GM04504 (cell line): Measurements from ENCODE around the gene SEPTIN10.
A peak's percentile ranks its signal among the peaks of the same experiment; 100 is the strongest.

ENCODE experiments used
- DNase-seq: peaks from one replicate; pipeline ENCODE4 v3.0.0-alpha.2; 2012; ENCODE audit warnings: low read depth

Gene SEPTIN10

DNA sequence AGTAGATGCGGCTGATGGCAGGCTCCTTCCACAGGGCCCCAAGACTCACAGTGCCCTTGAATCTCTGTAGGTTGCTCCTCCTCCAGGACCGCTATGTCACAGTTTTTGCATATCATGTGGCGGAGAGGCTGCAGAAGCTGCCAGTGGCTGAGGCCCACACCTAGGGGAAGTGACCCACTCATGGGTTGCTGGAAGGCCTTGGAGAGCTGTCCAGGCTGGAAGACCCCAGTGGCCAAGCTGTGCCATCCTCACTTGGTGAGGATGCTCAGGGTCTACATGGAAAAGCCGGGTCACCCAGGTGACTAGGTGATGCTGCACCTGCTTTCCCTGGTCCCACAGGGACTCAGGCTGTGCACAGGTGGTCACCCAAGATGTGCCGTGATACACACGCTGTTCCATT, 90.6 kb downstream of the SEPTIN10 start:
- DNase-seq: no peak

DNA sequence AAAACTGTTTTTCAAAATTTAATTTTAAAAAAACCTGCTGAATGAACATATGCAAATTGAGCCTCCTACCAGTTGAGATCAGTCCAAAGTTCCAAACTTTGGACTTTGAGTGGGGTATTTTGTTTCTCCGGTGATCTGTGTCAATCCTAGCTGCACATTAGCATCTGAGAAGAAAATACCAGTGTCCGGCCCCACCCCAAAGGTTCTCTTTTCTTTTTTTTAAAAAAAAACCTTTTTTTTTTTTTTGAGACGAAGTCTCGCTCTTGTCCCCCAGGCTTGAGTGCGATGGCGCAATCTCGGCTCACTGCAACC, 91.7 kb downstream of the SEPTIN10 start:
- no peak for DNase-seq

DNA sequence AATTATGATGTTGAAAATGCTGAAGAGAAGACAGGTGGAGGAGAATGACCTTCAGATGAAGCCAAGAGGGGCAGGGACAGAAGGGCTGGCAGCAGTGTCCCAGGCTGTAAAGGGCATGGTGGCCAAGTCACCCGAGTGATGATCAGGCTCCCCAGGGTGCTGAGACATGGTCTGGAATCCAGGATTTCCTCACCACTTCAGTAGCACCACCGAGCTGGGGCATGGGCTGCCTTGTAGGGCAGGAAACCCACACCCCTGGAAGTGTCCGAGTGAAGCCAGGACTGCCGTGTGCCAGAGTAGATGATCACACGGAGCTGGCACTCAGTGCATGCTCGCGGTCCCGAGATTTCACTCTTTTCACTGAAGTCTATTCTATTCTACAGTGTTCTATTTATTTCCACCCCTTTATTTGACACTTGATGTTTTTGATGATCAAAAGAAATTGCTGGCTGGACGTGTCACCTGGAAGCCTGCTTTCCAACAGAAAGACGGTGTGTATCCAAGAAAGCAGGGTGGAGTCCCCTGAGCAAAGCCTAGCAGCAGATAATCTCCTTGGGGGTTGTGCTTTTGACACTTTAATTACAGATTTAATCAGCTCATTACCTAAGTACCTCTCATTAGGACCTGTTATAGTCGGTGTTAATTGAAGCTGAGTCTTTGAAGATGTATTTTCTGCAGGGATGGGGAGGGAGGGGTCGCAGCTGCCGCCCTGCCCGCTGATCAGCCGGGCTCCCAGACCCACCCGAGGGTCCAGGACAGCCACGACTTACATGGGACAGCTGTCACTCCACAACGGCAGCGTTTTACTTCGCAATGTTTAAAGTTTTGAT, 92.3 kb downstream of the SEPTIN10 start:
- DNase-seq: no peak

DNA sequence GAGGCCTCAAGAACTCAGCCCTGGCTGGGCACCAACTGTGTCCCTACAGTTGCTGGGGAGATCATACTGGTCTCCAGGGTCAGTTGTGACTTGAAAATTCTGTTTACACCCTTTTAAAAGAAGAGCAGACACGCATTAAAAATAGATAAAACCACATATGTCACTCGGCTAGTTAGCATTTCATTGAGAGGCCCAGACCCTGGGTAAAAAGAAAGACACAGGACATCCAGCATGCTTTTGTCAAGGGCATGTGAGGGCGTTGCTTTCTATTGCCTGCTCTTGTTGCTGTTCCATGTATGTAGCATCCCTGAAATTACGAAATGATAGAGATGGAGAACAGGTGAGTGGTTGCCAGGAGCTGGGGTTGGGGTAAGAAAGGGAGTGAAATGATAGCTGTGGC, 94.3 kb downstream of the SEPTIN10 start:
- no peak for DNase-seq

DNA sequence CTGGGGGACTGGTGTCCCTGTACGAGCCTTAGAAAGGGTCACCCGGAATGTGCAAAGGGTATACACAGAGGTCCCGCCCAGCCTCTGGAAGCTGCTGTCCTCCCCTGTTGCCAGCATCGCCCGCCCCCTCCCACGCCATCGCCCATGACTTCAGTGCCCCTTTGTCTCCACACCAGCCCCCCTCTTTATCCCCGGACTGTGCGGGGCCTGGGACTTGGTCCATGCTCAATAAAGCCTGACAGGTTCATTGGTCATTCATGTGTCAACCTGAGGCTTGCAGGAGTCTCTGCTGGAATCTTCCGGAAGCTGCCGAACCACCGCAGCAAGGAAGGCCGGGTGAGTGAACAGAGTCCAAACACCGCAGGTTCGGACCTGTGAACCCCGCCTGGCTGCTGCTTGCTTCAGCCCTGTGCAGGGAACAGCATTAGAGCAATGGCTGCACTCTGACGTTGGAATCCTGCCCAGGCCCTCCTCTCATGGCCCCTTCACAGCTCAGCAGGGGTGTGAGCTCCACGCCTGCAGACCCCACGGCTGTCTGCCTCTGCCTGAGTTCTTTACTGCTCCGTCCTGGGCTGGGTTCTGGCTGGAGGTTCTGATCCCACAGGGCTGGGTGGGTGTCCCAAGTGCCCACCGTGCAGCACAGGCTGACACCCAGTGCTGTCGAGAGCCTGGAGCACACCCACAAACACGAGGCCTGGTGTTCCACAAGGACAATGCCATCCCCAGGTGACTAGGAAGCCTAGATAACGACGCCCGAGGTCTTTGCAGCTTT, 96.5 kb downstream of the SEPTIN10 start:
- DNase-seq: no peak

DNA sequence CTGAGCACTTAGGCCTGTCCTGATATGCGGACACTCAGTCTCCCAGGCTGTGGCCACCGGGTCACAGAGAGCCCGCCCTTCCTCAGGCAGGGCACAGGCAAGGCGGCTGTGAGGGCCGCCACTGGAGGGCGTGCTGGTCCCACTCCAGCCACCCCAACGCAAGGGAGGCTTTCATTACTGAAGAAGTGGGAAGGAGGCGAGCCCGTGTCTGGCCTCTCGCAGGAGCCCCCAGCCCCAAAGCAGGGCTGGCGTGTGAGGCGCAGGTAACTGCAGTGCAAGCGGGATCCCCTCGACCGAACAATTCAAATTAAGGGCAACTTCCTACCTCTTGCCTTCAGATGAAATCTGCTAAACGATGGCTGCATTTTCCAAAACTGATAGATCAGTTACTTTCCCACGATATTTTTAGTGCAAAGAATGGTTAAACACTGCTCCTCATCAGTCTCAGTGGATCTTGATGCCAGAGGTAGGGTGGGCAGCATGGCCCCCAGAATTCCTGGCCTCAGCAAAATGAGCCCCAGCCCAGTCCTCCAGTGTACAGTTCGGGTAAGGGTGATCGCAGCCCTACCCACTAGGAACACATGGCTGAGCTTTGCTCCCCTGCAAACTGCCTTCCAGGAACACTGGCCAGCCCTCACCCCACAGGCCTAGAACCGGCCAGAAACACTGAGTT, 97.2 kb downstream of the SEPTIN10 start:
- DNase-seq: no peak

DNA sequence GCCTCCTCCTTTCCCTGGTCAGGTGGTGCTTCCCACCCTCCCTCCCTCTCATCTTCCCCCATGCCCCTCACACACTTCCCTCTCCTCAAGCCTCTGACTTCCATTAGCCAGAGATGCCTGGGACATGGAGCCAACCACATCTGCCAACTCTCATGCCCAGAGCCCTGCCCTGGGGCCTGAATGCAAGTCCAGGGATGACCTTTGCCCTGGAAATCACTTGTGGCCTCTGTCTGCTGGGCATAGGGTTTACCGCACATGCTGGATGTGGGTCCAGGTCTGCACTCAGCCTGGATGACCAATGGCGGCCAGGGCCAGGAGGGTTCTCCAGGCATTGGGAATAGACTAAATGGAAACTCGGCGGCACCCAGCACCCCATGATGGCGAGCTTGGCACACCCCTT, 98.9 kb downstream of the SEPTIN10 start:
- DNase-seq: no peak

DNA sequence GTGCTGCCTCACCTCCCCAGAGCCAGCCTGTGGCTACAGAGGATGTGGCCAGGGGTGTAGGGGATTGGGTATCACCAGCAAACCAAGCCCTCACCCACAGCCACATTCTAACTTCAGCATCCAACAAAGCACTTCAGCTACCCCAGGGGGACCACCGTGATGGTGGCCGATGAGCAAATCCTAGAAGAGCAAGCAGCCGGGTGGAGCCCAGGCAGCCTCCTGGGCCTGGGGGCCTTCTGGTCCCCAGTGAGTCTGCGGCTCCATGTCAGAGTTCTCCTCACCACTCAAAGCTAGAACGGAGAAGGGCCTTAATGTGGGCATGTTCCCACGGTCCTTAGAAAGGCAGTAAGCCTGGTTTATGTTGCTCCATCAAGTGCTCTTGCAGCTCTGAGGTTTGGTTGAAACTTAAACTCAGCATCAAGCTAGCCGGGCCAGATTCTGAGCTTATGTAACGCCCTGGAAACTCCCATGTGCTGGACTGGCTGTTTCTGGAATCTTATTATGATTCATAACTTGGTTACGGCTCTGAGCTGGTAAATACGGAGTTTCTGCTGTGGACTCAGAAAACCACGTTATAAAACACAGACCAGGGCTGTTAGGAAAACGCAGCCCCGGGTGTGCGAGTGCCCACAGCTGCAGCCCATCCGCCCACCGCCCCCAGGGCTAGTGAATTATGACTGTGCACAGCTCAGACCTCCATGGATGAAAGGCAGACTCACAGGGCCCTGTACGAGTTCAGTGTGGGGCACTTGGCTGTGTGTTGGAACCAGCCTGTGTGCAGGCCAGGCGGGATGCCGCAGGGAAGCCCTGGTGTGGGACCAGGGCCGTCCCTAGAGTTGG, 99.8 kb downstream of the SEPTIN10 start:
- peak; percentile 91 for DNase-seq

DNA sequence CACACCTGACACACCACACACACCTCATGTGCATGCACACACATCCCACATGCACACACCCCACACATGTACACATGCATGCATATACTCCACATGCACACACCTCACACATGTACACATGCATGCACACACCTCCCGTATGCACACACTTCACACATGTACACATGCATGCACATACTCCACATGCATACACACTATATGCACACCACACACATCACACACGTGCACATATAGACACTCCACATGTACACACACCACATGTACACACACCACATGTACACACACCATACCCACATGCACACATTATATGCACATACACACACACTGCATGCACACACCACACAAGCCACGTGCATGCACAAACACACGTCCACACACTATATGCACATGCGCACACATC, 100.5 kb downstream of the SEPTIN10 start:
- no peak for DNase-seq

DNA sequence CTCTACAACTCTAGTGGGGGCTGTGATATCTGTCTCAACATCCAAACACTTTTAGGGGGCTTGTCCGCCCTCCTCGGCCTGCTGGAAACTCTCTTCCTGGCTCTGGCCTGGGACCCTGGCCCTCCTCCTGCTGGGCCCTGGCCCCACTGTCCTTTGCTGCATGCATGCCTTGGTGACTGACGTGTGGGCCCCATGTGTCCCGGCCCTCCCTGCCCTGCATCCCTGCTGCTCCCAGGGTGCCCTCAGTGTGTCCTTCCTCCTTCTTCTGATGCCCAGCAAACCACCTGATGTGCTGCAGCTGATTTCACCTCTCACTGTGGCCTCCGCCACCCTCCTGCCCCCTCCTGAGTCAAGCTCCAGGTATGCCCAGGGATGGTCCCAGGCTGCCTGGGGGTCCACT, 101.7 kb downstream of the SEPTIN10 start:
- no peak for DNase-seq

DNA sequence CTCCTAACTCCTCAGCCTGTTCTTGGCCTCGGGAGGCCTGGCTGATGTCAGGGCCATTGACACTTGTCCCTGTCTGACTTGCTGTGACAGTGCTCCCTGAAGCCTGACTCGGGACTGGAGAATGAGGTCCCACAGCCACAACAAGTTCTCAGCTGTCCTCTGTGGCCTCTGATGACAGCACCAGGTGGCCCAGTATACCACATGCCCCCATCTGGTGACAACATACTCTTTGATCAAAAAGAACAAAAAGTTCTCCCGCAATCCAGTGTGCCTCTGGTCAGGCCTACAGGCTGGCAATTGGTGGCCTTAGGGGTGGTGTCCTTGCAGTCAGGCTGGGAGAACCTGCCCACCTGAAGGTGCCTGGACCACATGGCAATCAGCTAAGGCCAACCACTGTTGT, 102.6 kb downstream of the SEPTIN10 start:
- no peak for DNase-seq

DNA sequence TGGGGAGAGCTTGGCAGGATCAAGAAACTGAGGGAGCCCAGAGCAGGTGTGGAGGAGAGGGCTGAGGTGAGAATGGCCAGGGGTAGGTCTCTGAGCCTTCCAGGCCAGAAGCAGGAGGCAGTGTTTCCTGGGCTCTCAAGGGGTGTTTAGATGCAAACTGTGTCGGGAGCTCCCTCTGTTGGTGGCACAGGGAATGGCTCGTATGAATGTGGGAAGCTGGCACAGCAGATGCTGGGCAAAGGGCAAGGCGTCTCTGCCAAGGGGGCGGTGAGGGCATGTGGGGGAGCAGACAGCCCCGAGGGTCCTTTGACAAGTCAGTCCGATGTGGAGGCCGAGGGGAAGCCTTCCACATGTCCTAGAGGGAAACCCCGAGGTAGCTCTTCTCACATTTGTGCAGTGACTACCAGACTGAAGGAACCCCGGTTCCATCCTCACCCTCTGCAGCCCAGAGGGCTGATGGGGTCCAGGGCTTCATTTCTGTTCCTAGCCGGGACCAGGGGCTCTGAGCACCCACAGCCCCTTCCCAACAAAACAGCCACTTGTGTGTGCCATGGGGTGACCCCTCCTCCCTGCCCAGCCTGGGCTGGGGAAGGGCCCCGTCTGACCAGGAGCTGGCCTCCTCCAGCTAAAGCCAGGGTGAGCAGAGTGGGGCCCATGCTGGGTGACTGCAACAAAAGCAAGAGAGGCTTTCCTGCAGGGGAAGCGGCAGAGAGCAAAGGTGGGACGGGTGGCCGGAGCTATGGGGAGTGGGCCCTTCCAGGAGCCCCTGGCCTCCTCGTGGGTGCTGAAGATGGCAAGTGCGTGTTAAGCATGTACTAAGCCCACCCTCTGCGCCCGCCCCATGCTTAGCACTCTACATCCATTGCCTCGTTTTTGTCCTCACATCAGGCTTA, 103.4 kb downstream of the SEPTIN10 start:
- peak; percentile 48 for DNase-seq

DNA sequence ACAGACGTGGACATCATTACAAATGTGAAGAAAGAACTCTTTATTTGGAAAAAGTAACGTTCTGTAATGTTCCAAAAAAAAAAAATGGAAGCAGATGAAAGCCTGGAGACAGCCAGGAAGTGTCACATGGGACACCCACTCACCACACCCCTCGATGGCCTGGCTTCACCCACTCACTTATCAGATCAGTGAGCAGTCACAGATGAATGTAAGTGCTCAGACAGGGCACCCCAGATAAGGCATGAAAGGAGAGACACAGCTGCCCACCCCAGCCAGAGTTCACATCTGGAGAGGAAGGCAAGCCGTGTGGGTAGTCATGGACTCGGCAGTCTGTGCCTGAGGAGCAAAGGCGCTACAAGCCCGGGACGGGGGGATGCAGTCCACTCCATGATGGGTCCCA, 105.2 kb downstream of the SEPTIN10 start:
- no peak for DNase-seq

DNA sequence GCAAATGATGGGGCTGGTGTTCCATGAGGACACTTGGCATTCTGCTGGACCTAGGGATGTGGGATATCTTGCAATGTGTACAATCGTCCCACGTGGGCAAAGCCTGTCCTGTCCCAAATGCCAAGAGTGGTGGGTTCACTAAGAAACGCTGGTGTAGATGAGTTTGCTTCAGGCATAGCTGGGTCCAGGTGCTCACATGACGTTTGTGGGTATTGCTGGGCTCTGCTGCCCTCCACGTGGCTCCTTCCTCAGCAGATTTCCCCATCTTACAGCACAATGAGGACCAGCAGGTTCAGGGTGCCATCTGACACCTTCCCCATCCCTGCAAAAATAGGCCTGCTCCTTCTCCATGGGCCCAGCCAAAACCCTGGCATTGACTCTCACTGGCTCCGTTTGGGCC, 105.9 kb downstream of the SEPTIN10 start:
- no peak for DNase-seq

DNA sequence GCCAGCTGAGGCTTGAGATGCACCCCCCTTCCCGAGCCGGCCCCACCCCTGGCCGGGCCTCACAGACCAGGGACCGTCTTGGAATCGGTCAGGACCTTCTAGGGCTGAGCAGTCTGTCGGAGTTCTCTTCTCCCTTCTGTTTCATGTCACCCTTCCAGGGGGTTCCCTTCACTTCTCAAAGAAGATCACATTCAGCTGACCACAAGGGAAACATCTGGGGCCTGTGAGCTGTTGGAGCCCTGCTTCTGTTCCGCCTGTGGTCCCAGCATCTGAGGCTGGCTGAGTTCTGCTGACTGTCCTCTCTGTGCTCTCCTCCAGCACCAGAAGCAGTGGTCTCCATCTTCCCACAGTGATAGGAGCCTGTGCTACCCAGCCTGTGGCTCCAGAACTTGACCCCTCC, 106.5 kb downstream of the SEPTIN10 start:
- DNase-seq: no peak

DNA sequence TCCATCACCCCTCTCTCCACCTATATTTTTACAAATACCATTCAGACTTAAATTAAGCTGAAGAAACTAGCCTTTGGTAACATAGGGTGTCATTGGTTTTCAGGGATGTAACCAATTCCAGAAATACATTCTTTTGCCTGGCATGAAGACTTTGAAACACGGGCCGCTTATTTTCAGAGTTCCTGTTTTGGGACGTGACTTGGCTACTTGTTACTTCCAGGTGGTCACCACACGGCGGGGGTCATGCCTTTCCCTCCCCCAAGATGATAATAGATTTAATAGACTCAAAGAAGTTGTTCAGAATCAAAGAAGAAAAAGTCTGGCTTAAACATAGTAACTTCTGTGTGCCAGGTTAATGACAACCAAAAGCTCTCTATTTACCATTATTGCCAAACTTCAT, 110.6 kb downstream of the SEPTIN10 start:
- DNase-seq: no peak

DNA sequence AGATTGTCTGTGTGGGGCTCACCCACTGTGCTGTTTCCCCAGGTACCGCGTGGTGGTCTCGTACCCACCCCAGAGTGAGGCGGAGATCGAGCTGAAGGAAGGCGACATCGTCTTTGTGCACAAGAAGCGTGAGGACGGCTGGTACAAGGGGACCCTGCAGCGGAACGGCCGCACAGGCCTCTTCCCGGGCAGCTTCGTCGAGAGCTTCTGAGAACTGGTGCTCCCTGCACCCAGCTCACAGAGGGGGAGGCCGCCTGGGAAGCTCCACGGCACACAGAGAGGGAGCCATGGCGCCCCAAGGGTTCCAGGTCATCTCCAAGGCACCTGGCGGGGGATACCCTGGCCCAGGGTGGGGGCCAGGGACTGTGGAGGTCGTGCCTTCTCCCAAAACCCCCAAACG, 112.3 kb downstream of the SEPTIN10 start:
- DNase-seq: no peak

DNA sequence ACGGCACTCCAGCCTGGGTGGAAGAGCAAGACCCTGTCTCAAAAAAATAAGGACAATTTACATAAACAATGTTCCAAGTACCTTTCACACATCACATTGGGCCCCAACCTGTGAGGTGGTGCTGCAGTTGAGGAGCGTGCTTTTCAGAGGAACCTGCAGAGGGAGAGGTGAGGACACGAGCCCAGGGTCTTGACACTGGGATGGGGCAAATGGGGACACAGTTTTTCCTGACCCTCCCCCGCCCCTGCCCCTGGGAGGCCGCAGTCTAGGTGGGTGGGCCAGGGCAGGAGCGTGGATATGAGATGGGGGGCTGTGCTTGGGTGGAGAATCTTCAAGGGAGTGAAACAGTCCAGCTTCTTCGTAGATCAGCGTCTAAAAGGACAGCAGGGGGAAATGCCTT, 112.9 kb downstream of the SEPTIN10 start:
- DNase-seq: no peak

DNA sequence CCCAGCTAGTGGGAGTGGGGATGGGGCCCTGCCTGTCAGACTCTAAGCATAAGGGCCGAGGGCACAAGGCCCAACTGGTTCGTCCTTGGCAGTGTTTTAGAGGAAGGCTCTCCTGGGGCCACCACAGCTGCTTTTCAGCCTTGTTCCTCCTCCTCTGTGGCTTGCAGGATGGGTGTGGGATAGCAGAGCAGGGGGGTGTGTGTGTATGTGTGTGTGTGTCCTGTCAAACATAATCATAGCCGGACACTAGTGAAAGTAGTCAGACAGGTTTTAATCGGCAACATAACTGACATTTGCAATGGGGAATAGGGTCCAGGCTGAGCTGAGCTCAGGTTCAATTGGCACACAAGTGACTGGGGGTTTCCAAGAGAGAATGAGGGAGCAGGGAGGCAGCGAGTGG, 114.2 kb downstream of the SEPTIN10 start:
- DNase-seq: no peak

DNA sequence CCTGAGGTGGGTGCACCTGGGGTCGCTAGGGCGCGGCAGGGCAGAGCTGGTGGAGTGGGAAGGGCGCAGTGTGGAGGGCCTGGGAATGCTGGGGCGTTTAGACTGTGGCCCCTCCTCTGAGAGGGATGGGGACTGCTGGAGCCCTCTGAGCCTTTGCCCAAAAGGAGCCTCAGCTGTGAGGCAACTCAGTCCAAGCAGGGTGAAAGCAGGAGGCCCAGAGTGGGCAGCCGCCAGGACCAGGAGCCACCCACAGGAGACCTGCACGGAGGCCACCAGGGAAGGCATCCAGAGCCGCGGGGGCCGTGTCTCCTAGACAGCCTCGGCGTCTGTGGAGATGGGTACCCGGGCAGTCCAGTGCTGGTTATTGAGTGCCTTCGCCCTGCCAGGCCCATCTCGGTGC, 114.9 kb downstream of the SEPTIN10 start:
- DNase-seq: no peak
